Stimulated activated CD4-positive, alpha-beta T cell treated with anti-CD3 and anti-CD28 coated beads, Interleukin-4, amount 100 ng/mL, for 48 hours (primary cell): ENCODE results near the gene RICTOR.
A peak's percentile ranks its signal among the peaks of the same experiment; 100 is the strongest.

ENCODE experiments used
- DNase-seq, 2 donors: peaks; one replicate each; pipeline ENCODE4 v3.0.0-alpha.2; 2020; ENCODE audit warnings: low read depth in 2 of 2

RICTOR gene

GRCh38 chr5:39092581-39093351 is 18.6 kb upstream of the RICTOR start:
- no peak for DNase-seq

GRCh38 chr5:39091940-39092580 is 17.9 kb upstream of the RICTOR start:
- no peak for DNase-seq

- no peak for DNase-seq
These were observed 9.8 kb upstream of the RICTOR start for GRCh38 chr5:39083968-39084367.

GRCh38 chr5:39082995-39083394 is 8.8 kb upstream of the RICTOR start:
- DNase-seq, result no peak

- DNase-seq, result no peak
These were observed 6.5 kb upstream of the RICTOR start for GRCh38 chr5:39080597-39081204.

- DNase-seq, result no peak
These were observed 6.0 kb upstream of the RICTOR start for GRCh38 chr5:39080168-39080567.

GRCh38 chr5:39079147-39079546 is 4.9 kb upstream of the RICTOR start:
- DNase-seq, result no peak

GRCh38 chr5:39076757-39077728 is 2.8 kb upstream of the RICTOR start:
- DNase-seq, result no peak

GRCh38 chr5:39076101-39076756 is 2.0 kb upstream of the RICTOR start:
- no peak for DNase-seq

GRCh38 chr5:39073767-39074016 is 507 bp downstream of the RICTOR start:
- no peak for DNase-seq

- peak; percentile 17 to 44 for DNase-seq
These were observed 1.1 kb downstream of the RICTOR start for GRCh38 chr5:39072925-39073766.

GRCh38 chr5:39068099-39068498 is 6.1 kb downstream of the RICTOR start:
- no peak for DNase-seq

- DNase-seq, result no peak
These were observed 9.7 kb downstream of the RICTOR start for GRCh38 chr5:39064450-39064849.

- no peak for DNase-seq
These were observed 11.2 kb downstream of the RICTOR start for GRCh38 chr5:39063037-39063436.

- no peak for DNase-seq
These were observed 11.7 kb downstream of the RICTOR start for GRCh38 chr5:39062530-39062929.

- no peak for DNase-seq
These were observed 12.1 kb downstream of the RICTOR start for GRCh38 chr5:39062104-39062503.

GRCh38 chr5:39059064-39059463 is 15.1 kb downstream of the RICTOR start:
- no peak for DNase-seq

GRCh38 chr5:39058178-39058921 is 15.8 kb downstream of the RICTOR start:
- no peak for DNase-seq

GRCh38 chr5:39057734-39058133 is 16.5 kb downstream of the RICTOR start:
- DNase-seq, result no peak
